ENCODE results near the gene BCL2L13.
"Not testable (repeated sequence)": the region's sequence is repeated elsewhere in the genome, so short reads cannot be mapped to it uniquely, and the experiment has no call there.

BCL2L13 gene

GRCh38 chr22:17633998-17634323 lies 4.6 kb upstream of the BCL2L13 start:
- no peak for FAIRE-seq

GRCh38 chr22:17634696-17635095 lies 3.9 kb upstream of the BCL2L13 start:
- DNase-seq (ENCODE audit: insufficient read length, low spot score) (no peak), FAIRE-seq (no peak)

More at GRCh38 chr22:17633998-17634323, 4.6 kb upstream of the BCL2L13 start:
- DNase-seq (ENCODE audit: insufficient read length, low spot score), result no peak

- not testable (repeated sequence) for FAIRE-seq; DNase-seq (ENCODE audit: insufficient read length, low spot score)
Observed at GRCh38 chr22:17636850-17637249, 1.7 kb upstream of the BCL2L13 start.

- FAIRE-seq (no peak), DNase-seq (ENCODE audit: insufficient read length, low spot score) (no peak)
Observed at GRCh38 chr22:17637490-17638181, 921 bp upstream of the BCL2L13 start.

- DNase-seq (ENCODE audit: insufficient read length, low spot score) (peak; percentile 53), FAIRE-seq (no peak)
Observed at GRCh38 chr22:17638182-17638431, 450 bp upstream of the BCL2L13 start.

- FAIRE-seq, result no peak
- peak; percentile 40 for DNase-seq (ENCODE audit: insufficient read length, low spot score)
Observed at GRCh38 chr22:17639247-17639741, 737 bp downstream of the BCL2L13 start.

GRCh38 chr22:17641269-17641668 lies 2.7 kb downstream of the BCL2L13 start:
- FAIRE-seq (no peak), DNase-seq (ENCODE audit: insufficient read length, low spot score) (no peak)

GRCh38 chr22:17642357-17642756 lies 3.8 kb downstream of the BCL2L13 start:
- not testable (repeated sequence) for DNase-seq (ENCODE audit: insufficient read length, low spot score); FAIRE-seq

- DNase-seq (ENCODE audit: insufficient read length, low spot score) (no peak), FAIRE-seq (no peak)
Observed at GRCh38 chr22:17647452-17647851, 8.9 kb downstream of the BCL2L13 start.

- no peak for FAIRE-seq
- no peak for DNase-seq (ENCODE audit: insufficient read length, low spot score)
Observed at GRCh38 chr22:17647991-17648390, 9.4 kb downstream of the BCL2L13 start.

GRCh38 chr22:17648569-17648968 lies 10.0 kb downstream of the BCL2L13 start:
- no peak for DNase-seq (ENCODE audit: insufficient read length, low spot score)
- FAIRE-seq, result no peak

- no peak for FAIRE-seq
Observed at GRCh38 chr22:17655289-17655688, 16.7 kb downstream of the BCL2L13 start.

GRCh38 chr22:17656870-17657395 lies 18.4 kb downstream of the BCL2L13 start:
- DNase-seq (ENCODE audit: insufficient read length, low spot score), result no peak
- FAIRE-seq, result no peak

More at GRCh38 chr22:17655289-17655688, 16.7 kb downstream of the BCL2L13 start:
- no peak for DNase-seq (ENCODE audit: insufficient read length, low spot score)

- DNase-seq (ENCODE audit: insufficient read length, low spot score) (no peak), FAIRE-seq (no peak)
Observed at GRCh38 chr22:17664414-17665055, 26.0 kb downstream of the BCL2L13 start.

- FAIRE-seq (no peak), DNase-seq (ENCODE audit: insufficient read length, low spot score) (no peak)
Observed at GRCh38 chr22:17665248-17665647, 26.7 kb downstream of the BCL2L13 start.

GRCh38 chr22:17665854-17666253 lies 27.3 kb downstream of the BCL2L13 start:
- FAIRE-seq, result no peak
- no peak for DNase-seq (ENCODE audit: insufficient read length, low spot score)

- not testable (repeated sequence) for DNase-seq (ENCODE audit: insufficient read length, low spot score); FAIRE-seq
Observed at GRCh38 chr22:17671521-17672092, 33.0 kb downstream of the BCL2L13 start.

GRCh38 chr22:17672417-17672991 lies 33.9 kb downstream of the BCL2L13 start:
- FAIRE-seq (no peak), DNase-seq (ENCODE audit: insufficient read length, low spot score) (no peak)

- FAIRE-seq (no peak), DNase-seq (ENCODE audit: insufficient read length, low spot score) (no peak)
Observed at GRCh38 chr22:17674152-17674551, 35.6 kb downstream of the BCL2L13 start.

- no peak for DNase-seq (ENCODE audit: insufficient read length, low spot score)
- FAIRE-seq, result no peak
Observed at GRCh38 chr22:17675584-17675983, 37.0 kb downstream of the BCL2L13 start.

- DNase-seq (ENCODE audit: insufficient read length, low spot score), result no peak
- no peak for FAIRE-seq
Observed at GRCh38 chr22:17678817-17679385, 40.3 kb downstream of the BCL2L13 start.
